GM21423 (cell line): ENCODE measurements around the gene MTCL1.

Source experiments
- ATAC-seq: cut with Tn5 transposase; IDR thresholded peaks from one replicate; pipeline ENCODE4 v1.9.1; 2021; ENCODE audit warnings: mild to moderate bottlenecking, moderate library complexity; ENCODE audit not compliant: unreplicated experiment

The MTCL1 gene

DNA sequence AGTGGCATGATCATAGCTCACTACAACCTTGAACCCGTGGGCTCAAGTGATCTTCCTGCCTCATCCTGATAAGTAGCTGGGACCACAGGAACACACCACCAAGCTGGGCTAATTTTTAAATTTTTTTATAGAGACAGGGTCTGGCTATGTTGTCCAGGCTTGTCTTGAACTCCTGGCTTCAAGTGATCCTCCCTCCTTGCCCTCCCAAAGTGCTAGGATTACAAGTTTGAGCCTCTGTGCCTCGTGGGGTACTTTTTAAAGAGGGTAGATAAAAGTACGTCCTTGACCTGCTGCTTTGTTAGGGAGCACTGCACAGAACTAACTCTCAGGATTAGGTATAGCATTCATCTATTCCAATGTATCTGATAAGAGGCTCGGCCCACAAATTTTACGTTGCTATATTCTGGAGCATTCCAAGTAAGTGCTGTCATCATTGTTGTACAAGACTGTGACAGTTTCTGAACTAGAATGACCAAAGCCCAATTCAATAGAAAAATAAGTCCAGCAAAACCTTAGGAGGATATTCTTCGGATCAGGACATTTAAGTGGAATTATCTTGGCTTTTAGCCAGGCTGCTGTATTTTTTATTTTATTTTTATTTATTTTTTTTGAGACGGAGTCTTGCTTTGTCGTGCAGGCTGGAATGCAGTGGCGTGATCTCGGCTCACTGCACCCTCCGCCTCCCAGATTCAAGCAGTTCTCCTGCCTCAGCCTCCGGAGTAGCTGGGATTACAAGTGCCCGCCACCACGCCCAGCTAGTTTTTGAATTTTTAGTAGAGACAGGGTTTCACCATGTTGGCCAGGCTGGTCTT is 4.1 kb downstream of the MTCL1 start:
- no peak for ATAC-seq

DNA sequence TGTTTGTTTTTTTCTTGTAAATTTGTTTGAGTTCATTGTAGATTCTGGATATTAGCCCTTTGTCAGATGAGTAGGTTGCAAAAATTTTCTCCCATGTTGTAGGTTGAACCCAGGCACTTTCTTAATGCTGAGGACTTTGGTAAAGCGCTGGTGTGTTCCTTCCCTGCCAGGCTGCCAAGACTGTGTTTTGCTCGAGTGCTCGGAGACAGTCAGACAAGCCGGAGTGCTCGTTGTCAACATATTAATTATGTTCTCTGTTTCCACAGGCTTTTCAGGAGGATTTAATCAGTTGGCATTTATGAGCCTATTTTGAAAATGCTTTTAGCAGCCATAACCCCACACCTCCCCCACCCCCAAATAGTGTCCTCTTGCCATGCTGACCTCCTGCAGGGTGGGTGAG is 6.4 kb downstream of the MTCL1 start:
- no peak for ATAC-seq

GRCh38 chr18:8713691-8714090 is 8.3 kb downstream of the MTCL1 start:
- no peak for ATAC-seq

DNA sequence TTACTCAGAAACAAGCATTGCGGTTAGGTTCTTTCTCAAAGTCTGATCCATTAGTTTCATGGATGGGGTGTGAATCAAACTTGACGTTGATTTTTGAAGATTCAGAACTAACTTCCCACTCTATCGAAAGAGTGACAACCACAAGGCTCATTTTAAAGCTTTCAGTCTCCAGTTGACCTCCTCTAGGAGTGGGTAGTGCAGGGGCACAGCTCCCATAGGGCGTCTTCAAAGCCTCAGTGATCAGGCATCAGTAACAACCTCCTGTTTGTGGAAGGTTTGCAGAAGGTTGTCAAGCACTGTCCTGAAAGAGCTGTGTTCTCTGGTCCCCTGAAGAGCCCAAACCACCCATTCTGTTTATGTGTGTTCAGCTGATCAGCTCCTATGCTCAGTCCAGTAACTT is 10.2 kb downstream of the MTCL1 start:
- ATAC-seq, result no peak

DNA sequence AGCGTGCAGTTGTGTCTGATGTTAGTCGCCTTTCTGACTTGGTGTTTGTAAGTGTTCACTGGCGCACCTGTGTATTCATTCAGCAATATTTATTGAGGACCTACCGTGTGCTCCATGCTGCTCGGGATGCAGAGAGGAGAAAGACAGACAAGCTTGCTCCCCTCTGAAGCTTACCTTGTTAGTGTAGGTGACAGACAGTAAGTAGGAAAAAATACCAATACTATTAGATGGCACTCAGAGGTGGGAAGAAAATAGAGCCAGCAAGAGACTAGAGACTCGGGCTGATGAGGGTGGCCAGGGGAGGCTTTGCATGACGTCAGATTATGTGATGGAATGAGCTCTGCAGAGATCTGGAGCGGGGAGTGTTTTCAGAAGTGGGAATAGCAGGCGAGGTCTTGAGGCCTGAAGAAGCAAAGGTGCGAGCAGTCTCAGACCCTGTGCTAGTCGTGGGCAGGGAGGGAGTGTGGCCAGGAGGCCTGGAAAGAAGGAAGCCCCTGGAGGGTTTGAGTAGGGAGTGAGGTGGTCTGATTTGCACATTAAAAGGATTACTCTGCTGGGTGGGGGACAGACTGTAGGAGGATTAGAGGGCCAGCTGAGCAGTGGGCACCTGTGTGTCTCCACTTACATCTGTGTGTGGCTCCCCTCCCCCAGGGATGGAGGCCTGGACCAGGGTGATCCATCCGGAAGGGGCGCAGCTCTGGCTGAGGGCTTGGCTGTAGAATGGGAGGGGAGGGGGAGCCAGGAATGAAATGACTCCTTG is 11.8 kb downstream of the MTCL1 start:
- no peak for ATAC-seq

DNA sequence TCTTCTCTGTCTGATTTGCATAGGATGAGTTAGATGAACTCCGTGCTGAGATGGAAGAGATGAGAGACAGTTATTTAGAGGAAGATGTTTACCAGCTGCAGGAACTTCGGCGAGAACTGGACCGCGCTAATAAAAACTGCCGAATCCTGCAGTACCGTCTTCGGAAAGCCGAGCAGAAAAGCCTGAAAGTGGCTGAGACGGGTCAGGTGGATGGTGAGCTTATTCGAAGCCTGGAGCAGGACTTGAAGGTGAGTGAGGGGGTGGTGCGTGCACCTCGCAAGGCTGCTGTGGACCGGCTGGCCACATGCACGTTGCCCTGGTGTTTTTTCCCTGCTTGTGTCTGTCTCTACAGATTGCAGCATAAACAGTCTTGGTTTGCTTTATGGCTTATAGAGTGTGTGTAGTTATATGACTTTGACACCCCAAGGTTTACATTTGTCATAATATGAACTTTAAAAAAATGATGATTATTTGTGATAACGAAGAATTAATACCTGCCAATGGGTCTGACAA is 13.1 kb downstream of the MTCL1 start:
- no peak for ATAC-seq

DNA sequence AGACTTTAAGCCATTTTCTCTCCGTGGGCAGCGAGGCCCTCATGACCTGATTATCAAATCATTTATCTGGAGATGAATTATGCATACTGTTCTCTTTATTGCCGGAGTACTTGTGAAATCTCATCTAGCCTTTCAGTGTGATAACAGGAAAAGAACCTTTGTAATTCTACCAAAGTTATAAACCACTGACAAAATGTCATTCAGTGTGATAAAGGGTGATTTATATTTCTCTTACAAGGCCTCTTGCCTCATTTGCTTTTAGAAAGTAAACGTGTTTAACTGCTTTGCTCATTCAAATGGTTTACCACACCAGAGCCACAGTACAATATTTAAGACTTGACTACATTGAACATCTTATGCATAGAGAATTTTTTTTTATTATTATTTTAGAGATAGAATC is 13.8 kb downstream of the MTCL1 start:
- ATAC-seq, result no peak

DNA sequence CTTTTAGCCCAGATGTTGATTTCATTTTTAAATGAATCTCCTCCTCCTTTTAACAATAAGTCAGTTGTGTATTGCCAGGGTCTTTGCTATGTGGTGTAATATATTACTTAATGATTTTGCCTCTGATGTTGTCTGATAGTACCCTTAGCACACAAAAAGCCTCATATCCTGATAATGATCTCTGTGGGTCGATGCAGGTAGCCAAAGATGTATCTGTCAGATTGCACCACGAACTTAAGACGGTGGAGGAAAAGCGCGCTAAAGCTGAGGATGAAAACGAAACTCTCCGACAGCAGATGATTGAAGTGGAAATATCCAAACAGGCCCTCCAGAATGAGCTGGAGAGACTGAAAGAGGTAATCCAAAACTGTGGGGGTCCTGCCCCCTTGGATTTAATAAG is 14.8 kb downstream of the MTCL1 start:
- no peak for ATAC-seq

DNA sequence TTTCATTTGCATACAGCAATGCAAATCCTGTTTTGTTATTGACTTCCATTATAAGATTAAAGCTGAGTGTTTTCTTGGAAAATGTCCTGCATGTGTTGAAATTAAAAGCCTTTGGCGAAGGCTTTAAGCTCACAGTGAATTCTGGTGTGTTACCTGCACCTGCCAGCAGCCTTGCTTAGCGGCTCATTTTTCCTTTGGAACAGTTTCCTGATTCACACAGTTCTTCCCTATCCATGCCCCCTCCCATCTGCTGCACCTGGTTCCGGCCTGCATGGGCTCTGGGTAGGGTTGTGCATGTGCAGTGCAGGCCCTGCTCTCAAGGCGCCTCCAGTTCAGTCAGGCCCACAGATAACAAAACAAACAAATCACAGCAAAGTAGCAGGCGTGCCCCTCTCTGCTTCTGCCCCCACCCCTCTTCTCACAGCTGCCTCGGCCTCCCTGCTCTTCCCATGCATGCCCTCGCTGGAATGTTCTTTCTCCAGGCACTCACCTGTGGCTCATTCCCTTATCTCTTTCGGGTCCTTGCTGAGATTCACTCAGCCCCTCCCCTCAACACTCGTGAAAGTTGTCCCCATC is 15.8 kb downstream of the MTCL1 start:
- no peak for ATAC-seq

DNA sequence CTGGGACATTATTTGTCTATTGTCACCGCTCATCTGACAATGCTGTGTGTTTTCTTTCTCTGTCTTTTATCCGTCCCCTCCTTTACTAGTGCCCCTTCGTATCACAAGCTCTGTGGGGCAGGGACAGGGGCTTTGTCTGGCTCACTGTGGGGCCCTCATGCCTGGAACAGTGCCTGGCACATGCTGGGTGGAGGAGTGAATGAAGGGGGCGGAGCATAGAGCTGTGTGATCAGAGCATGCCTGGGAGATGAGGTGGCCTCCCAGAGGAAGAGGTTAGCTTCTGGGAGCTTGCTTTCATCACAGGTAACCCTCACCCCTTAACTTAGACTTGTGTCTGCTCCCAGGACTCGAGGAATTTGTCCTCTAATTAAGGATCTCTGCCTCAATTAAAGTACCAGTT is 16.4 kb downstream of the MTCL1 start:
- ATAC-seq, result no peak

- no peak for ATAC-seq
Measured at GRCh38 chr18:8722946-8723820, 17.8 kb downstream of the MTCL1 start.

DNA sequence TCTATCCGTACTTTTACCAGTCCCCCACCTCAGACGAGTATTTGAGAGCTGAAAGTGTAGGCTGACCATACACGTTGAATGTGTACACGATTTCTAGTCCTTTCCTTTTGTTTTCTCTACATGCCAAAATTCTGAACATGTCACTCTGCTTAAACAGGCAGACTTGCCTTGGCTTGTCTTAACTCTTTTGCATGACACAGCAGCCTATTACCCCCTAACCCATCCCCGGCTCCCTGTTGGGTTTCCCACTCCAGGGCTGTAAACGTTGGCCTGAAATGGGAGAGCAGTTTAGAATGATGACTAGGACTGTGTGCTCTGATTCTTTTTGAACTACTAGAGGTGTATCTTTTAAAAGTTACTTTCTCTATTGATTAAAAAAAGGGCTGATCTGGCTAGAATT is 19.1 kb downstream of the MTCL1 start:
- no peak for ATAC-seq

GRCh38 chr18:8726281-8726680 is 20.9 kb downstream of the MTCL1 start:
- no peak for ATAC-seq

DNA sequence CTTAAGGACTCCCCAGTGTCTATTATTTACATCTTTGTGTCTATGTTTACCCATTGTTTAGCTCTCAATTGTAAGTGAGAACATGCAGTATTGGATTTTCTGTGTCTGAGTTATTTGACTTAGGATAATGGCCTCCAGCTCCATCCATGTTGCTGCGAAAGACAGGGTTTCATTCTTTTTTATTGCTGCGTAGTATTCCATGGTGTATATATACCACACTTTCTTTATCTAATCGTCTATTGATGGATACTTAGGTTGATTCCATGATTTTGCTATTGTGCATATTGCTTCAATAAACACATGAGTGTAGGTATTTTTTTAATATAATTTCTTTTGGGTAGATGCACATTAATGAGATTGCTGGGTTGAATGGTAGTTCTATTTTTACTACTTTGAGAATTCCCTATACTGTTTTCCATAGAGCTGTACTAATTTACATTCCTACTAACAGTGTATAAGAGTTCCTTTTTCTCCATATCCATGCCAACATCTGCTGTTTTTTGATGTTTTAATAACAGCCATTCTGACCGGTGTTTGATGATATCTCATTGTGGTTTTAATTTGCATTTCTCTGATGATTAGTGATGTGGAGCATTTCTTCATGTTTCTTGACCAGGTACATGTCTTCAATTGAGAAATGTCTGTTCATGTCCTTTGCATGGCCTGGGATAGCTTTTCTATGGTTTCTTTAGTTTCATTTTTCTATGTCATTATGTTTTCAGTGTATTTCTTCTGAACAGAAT is 21.8 kb downstream of the MTCL1 start:
- ATAC-seq, result no peak

DNA sequence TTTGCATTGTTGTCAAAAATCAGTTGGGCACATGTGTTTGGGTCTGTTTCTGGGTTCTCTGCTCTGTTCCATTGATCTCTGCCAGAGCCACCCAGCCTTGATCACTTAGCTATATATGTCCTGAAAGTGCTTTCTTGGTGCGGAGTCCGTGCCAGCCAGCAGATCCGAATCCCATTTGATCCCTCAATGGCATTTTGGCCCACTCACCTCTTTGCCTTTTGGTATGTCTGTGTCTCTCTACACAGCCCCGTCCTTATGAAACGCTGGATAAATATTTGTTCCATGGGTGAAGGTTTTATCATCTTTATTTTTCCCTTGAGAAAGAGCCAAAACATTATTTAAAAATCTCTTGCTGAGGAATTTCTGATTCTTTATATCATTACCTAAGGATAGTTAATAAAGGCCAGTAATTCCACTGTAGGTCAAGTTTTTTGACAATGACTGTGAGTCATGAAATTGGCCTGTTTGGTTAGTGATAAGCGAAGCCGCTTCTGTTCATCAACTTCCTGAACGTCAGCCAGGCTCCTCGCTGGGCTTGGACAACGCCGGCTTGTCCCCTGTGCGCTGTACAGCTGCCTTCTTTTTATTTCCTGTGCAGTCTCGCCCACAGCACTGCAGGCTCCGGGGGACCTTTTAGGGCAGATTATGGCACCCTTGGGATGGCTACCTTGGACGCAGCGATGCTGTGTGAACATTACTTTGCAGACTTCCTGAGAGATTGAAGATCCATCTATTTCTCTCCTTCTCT is 24.9 kb downstream of the MTCL1 start:
- ATAC-seq, result no peak

DNA sequence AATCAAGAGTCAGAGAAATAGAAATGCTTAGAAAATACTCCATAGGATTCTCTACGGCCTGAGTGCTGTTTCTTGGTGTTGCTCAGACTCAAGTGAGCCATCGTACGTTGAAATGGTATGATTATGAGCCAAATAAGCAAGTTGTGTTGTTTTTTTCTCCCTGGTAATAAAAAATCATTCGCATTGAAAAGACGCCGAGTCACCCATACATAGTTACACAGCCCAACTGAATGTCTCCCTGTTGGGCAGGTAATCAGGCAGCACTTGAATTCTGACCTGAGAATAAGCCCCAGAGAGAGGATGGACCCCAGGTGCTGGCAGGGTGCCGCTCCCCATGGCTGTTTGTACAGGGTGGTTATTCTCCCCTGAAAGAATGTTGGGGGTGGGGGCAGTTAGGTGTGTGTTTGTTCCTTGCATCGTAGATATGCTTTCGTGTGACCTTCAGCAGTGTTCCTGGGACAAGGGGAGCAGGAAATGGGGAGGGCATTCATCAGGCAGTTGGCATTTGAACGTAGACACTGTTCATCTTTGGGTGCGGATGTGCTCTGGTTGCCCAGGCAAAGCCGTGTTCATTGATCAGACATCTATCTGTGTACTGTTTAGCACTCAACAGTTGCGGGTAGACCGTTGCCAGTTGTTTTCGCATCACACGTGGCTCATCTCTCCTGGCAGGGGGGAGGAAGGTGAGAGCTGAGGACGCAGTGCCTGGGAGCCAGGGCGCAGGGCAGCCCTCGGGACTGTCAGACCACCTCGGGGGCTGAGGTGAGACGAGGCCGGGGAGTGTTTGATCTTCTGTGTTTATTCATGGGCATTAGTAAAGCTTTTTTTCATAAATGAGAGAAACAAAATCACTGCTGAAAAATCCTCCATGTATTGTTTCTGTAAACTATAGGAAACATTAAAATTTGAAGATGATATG is 27.3 kb downstream of the MTCL1 start:
- no peak for ATAC-seq

DNA sequence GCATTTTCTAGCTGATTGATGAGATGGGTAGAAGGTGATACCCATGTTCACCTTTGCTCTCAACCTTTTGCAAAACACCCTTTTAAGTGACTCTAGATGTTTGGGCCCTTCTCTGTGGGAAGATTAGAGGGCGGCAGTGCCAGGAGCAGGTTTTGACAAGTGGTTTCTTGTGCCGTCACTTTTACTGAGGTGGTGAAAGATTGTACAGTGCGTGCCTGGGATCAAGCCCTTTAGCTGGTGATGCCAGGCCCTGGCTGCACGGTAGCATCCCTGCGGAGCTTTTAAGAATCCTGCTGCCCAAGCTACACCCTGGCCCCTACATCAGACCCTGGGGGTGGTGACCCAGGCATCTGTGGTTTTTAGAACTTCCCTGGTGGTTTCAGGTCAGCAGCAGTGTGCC is 29.1 kb downstream of the MTCL1 start:
- no peak for ATAC-seq

DNA sequence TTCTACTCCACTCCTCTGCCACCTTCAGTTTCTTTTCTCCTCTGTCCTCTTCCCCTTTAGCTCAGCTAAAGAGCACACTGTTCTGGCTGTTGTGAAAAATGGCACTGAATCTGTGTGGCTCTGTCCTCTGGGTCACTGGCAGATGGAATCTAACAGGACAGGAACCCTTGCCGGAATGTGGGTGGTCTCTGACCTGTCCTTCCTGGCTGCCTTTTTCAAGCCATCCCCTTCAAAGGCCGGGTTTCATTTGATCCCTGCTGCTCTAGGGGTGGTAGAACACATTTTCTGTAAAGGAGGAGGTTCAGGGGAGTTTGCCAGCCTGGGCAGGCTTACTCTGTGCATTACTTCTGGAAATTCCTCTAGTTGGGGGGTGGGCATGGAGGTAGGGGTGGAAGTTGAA is 29.9 kb downstream of the MTCL1 start:
- ATAC-seq, result no peak
